ENCODE results near the gene HIVEP2. TPM values are rescaled to one million over a fixed set of nuclear protein-coding genes. Genes with fewer than 3 reads are reported as not detected.

Gene HIVEP2
- total and polyA plus RNA-seq, 7 donors, result 6.2 to 39.7 (median 22.6) TPM

DNA sequence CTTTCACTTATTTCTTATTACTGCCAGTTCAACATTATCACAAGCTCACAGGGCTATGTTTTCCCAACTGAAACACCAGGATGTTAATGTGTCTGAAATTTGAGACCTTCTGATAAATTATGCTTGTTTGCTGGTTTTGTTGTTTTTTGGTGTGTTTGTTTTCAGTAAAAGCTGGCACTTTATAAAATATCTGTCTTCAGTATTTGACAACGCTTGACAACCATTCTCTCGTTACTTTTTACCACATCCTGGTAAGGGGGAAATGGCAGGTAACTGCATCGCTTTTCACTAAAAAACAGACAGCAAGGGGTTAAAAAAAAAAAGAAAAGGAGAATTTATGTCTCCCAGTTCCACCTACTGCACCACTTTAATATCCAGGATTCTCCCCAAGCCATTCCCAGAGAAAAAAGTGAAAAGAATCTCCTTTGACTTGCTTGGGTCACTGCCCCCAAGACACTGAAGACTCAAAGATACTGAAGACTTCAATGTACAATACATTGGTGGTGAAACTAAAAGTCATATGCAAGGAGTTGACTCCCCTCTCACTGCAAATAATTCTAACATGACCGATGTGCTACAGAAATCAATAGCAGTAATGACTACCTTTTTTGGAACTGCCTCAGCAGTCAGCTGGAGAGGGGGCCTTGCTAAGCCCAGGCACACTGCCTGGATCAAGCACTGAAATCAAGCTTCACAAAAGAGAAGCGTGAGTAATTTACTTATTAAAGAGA lies 88.9 kb downstream of the HIVEP2 start:
- Histone ChIP-seq H3K9me3 (no peaks in the 10 kb centered on the region), H3K27ac (peak overlapping the region; percentile 89), H3K4me3 (no peak overlapping the region), H3K4me1 (peaks cover 56% of the 10 kb centered on the region), H3K36me3 (ENCODE audit: insufficient read depth in 1 of 2, low read depth in 1 of 2) (no peaks in the 10 kb centered on the region), H3K27me3 (ENCODE audit: insufficient read depth in 3 of 3, low read length in 2 of 3) (no peaks in the 10 kb centered on the region)
- TF ChIP-seq, protein P1, sequence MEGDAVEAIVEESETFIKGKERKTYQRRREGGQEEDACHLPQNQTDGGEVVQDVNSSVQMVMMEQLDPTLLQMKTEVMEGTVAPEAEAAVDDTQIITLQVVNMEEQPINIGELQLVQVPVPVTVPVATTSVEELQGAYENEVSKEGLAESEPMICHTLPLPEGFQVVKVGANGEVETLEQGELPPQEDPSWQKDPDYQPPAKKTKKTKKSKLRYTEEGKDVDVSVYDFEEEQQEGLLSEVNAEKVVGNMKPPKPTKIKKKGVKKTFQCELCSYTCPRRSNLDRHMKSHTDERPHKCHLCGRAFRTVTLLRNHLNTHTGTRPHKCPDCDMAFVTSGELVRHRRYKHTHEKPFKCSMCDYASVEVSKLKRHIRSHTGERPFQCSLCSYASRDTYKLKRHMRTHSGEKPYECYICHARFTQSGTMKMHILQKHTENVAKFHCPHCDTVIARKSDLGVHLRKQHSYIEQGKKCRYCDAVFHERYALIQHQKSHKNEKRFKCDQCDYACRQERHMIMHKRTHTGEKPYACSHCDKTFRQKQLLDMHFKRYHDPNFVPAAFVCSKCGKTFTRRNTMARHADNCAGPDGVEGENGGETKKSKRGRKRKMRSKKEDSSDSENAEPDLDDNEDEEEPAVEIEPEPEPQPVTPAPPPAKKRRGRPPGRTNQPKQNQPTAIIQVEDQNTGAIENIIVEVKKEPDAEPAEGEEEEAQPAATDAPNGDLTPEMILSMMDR (IDR thresholded peaks at IDR 0.05), result no peak
- 65 to 74% (median 68%) methylated on average over 5 of the region's 5 CpGs for WGBS, 3 donors
- no peak for DNase-seq
- intact Hi-C loops (cut with DNase I), result no loop called here
- ATAC-seq, result peak in 3 of 4 donors; percentile 36 to 52 (median 48)

- Histone ChIP-seq H3K4me1 (peaks cover 65% of the 10 kb centered on the region), H3K9me3 (no peaks in the 10 kb centered on the region), H3K36me3 (ENCODE audit: insufficient read depth in 1 of 2, low read depth in 1 of 2) (no peaks in the 10 kb centered on the region), H3K27ac (peak overlapping the region; percentile 89), H3K4me3 (no peak overlapping the region), H3K27me3 (ENCODE audit: insufficient read depth in 3 of 3, low read length in 2 of 3) (no peaks in the 10 kb centered on the region)
- 56 to 65% (median 57%) methylated on average over 12 of the region's 12 CpGs for WGBS, 3 donors
- DNase-seq (no peak), ATAC-seq (peak; percentile 43 to 68 (median 57))
- TF ChIP-seq, protein P1 (IDR thresholded peaks at IDR 0.05), result no peak
- intact Hi-C loops (cut with DNase I), result no loop called here
Observed at GRCh38 chr6:142854589-142855488, 90.1 kb downstream of the HIVEP2 start.

- Histone ChIP-seq H3K27ac (peak overlapping the region; percentile 89), H3K4me3 (no peak overlapping the region), H3K4me1 (peaks cover 78% of the 10 kb centered on the region), H3K36me3 (ENCODE audit: insufficient read depth in 1 of 2, low read depth in 1 of 2) (no peaks in the 10 kb centered on the region), H3K9me3 (no peaks in the 10 kb centered on the region), H3K27me3 (ENCODE audit: insufficient read depth in 3 of 3, low read length in 2 of 3) (no peaks in the 10 kb centered on the region)
- WGBS, 3 donors, result 48 to 68% (median 55%) methylated on average over 6 of the region's 6 CpGs
- intact Hi-C loops (cut with DNase I), result no loop called here
- ATAC-seq (peak; percentile 48 to 66 (median 61)), DNase-seq (no peak)
- TF ChIP-seq, protein P1 (IDR thresholded peaks at IDR 0.05), result no peak
Observed at GRCh38 chr6:142853244-142854180, 91.5 kb downstream of the HIVEP2 start.

- WGBS, 3 donors, result 14 to 44% (median 19%) methylated on average over 2 of the region's 2 CpGs
- no peaks in the 10 kb centered on the region for H3K36me3 ChIP-seq (ENCODE audit: insufficient read depth in 1 of 2, low read depth in 1 of 2)
- DNase-seq (no peak), ATAC-seq (no peak)
- H3K4me3 ChIP-seq, result peak overlapping the region; percentile 15
- H3K9me3 ChIP-seq, result no peaks in the 10 kb centered on the region
- H3K27me3 ChIP-seq (ENCODE audit: insufficient read depth in 3 of 3, low read length in 2 of 3), result no peaks in the 10 kb centered on the region
- intact Hi-C loops (cut with DNase I), result no loop called here
- H3K27ac ChIP-seq, result peak overlapping the region; percentile 89
- peaks cover 89% of the 10 kb centered on the region for H3K4me1 ChIP-seq
- TF ChIP-seq, protein P1 (IDR thresholded peaks at IDR 0.05), result no peak
Observed at GRCh38 chr6:142851601-142852000, 93.4 kb downstream of the HIVEP2 start.
